Globus pallidus (tissue), 1 donor: ENCODE measurements around the gene DOCK3.
A peak's percentile ranks its signal among the peaks of the same experiment; 100 is the strongest.
"Not testable (repeated sequence)": the region's sequence is repeated elsewhere in the genome, so short reads cannot be mapped to it uniquely, and the experiment has no call there.

Experiments used
- DNase-seq: peaks from one replicate; pipeline ENCODE4 v3.0.0-alpha.2; 2015; ENCODE audit warnings: low spot score

Gene DOCK3

DNA sequence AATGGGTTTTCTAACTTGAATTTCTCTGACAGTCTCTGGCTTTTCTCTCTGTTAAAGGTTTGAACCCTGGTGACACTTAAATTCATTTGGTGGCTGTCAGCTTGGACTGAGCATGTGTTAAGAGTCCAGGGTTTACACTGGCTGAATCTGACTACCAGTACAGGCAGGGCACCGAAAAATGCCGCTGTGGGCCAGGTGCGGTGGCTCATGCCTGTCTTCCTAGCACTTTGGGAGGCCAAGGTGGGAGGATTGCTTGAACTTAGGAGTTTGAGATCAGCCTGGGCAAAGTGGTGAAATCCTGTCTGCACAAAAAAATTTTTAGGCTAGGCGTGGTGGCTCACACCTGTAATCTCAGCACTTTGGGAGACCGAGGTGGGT, 712.1 kb downstream of the DOCK3 start:
- DNase-seq, result no peak

DNA sequence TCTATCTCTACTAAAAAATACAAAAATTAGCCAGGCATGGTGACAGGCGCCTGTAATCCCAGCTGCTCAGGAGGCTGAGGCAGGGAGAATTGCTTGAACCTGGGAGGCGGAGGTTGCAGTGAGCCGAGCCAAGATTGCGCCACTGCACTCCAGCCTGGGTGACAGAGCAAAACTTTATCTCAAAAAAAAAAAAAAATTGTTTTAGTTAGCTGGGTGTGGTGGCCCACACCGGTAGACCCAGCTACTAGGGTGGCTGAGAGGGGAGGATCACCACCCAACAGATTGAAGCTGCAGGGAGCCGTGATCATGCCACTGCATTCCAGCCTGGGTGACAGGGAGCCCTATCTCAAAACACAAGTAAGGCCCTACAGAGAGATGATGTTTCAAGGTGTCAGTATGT, 712.6 kb downstream of the DOCK3 start:
- DNase-seq, result not testable (repeated sequence)

DNA sequence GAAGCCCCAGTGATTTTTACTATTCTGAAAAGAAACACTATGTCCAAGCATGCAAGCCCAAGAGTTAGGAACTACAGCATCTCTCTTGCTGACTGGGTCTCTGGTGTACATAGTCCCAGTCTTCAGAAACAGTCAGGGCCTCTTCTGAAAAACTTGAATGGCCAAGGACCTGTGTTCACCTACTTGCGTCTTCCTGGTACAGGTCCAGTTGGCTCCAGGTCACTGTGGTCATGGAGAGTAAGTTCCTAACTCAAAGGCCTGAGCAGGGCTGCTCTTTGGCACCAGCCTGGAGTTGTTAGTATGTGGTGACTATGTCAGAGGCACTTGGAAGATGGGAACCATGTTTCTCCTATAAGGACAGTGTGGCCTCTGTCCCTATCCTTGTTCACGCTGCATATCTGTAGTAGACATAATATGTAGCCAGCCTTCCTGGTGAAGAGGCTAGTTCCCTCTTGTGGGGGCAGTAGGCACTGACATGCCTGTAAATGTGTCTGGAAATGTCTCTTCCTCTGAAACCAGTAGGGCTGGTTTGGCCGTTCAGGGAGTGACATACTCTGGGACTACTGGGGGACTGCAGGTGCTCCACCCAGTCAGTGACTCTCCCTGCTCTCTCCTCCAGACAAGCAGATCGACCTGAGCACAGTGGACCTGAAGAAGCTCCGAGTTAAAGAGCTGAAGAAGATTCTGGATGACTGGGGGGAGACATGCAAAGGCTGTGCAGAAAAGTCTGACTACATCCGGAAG, 713.7 kb downstream of the DOCK3 start:
- DNase-seq, result no peak

DNA sequence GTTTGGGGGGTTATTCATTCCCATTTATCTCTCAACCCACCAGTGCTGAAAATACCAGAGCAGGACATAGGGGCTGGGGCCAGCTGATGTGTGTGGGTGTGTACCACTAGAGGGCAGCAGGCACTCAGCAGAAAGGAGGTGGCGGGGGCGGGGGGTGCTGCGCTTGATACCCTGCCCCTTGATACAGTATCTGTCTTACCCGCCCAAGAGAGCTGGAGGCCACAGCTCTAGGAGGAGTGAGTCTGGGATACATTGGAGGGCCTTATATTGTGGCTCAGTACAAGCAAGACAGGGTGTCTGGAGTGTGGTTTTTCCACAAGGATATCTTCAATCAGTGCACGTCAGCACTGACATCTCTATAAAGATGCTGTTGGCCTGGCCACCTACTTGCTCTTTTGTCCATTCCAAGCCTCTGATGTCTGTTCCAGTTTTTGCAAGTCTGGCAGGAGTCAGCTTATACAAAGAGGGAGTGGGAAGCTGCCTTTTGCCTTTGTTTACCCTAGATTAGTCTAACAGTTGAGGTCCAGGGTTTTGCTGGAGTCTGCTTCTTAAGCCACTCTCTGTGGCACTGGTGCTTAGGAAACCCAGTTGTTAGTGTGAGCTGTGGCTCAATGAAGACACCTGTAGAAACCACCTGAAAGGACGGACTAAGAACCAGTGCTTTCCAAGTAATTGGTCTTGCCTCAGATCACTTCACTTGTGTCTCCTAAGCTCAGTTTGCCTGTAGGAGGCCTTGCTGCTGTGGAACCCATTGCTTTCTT, 714.9 kb downstream of the DOCK3 start:
- DNase-seq, result peak; percentile 63

DNA sequence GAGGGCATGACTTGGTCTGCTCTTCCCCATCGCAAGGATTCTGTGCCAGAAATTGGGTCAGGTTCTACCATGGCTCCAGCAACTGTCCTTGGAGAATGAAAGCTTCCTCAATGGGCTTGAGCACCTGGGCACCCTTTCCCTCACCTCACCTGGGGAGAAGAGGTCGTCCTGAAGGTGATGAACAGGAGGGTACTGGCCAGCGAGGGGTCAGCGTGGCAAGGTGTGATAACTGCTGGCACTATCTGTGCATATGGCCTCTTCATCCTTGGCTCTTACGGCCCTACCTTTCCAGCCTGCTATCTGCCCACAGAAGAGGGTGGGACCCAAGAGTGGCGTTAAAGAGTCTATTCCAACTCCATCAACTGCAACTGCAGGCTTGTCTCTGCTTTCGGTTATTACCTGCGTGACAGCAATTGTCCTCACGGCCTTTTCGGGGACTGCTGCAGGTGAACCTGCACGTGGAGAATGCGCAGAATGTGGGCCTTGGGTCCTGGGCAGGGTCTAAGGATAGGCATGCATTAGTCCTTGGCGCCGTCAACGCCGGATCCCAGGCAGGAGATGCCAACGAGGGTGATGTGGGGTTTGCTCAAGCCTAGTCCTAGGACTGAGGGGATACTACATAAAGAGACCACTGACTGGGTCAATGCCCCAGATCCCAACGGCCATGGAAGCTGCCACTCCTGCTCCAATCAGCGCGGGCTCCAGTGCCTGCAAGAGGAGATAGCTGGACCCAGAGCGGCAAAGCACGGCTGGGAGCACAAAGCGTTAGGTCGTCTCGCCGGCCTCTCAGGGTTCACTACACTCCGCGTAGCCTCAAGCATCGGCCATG, 715.7 kb downstream of the DOCK3 start:
- no peak for DNase-seq

DNA sequence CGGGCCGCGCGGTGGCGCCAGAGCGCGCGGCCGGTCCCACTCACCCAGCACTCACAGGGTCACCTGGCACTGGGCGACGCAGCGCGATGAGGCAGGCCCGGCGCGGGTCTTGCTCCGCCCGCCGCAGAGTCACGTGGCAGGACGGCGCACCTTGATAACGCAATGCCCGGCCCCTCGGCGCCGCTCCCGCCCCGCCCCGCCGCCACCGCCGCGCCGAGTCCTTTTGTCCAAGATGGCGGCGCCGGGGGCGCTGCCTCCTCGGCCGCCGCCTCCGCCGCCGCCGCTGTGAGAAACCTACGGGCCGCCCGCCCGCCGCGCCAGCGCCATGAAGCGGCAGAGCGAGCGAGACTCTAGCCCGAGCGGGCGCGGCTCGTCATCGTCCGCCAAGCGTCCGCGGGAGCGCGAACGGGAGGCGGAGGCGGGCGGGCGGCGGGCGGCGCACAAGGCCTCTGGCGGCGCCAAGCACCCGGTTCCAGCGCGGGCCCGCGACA, 716.4 kb downstream of the DOCK3 start, which contains the start of gene RBM15B:
TSS of gene RBM15B (plus strand) at position 211 of the 491 bp plus-strand sequence. CDS start at position 326, 115 bp downstream.
- peak; percentile 94 for DNase-seq

DNA sequence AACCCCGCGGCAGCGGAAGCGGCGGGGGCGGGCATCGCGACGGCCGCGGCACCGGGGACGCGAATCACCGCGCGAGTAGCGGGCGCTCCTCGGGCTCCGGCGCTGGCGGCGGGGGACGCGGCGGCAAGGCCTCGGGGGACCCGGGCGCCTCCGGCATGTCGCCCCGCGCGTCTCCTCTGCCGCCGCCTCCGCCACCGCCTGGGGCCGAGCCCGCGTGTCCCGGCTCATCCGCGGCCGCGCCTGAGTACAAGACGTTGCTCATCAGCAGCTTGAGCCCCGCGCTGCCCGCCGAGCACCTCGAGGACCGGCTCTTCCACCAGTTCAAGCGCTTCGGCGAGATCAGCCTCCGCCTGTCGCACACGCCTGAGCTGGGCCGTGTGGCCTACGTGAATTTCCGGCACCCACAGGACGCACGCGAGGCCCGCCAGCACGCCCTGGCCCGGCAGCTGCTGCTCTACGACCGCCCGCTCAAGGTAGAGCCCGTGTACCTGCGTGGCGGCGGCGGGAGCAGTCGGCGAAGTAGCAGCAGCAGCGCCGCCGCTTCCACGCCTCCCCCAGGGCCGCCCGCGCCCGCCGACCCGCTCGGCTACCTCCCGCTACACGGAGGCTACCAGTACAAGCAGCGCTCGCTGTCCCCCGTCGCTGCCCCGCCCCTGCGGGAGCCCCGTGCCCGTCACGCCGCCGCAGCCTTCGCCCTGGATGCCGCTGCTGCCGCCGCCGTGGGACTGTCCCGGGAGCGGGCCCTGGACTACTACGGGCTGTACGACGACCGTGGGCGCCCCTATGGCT, 717.0 kb downstream of the DOCK3 start:
- no peak for DNase-seq

DNA sequence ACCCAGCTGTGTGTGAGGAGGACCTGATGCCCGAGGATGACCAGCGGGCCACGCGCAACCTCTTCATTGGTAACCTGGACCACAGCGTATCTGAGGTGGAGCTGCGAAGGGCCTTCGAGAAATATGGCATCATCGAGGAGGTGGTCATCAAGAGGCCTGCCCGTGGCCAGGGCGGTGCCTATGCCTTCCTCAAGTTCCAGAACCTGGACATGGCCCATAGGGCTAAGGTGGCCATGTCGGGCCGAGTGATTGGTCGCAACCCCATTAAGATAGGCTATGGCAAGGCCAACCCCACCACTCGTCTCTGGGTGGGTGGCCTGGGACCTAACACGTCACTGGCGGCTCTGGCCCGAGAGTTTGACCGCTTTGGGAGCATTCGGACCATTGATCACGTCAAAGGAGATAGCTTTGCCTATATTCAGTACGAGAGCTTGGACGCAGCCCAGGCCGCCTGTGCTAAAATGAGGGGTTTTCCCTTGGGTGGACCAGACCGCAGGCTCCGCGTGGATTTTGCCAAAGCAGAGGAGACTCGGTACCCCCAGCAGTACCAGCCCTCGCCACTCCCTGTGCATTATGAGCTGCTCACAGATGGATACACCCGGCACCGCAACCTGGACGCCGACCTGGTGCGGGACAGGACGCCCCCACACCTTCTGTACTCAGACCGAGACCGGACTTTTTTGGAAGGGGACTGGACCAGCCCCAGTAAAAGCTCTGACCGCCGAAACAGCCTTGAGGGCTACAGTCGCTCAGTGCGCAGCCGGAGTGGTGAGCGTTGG, 717.8 kb downstream of the DOCK3 start:
- DNase-seq, result no peak

DNA sequence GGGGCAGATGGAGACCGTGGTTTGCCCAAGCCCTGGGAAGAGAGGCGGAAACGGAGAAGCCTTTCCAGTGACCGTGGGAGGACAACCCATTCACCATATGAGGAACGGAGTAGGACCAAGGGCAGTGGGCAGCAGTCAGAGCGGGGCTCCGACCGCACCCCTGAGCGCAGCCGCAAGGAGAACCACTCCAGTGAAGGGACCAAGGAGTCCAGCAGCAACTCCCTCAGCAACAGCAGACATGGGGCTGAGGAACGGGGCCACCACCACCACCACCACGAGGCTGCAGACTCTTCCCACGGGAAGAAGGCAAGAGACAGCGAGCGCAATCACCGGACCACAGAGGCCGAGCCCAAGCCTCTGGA, 718.4 kb downstream of the DOCK3 start:
- no peak for DNase-seq

DNA sequence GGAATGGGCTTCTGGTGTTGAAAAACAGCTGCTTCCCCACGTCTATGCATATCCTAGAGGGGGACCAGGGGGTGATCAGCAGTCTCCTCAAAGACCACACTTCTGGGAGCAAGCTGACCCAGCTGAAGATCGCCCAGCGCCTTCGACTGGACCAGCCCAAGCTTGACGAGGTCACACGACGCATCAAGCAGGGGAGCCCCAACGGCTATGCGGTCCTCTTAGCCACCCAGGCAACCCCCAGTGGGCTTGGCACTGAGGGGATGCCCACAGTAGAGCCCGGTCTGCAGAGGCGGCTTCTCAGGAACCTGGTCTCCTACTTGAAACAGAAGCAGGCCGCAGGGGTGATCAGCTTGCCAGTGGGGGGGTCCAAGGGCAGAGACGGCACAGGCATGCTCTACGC, 718.8 kb downstream of the DOCK3 start:
- DNase-seq, result no peak

DNA sequence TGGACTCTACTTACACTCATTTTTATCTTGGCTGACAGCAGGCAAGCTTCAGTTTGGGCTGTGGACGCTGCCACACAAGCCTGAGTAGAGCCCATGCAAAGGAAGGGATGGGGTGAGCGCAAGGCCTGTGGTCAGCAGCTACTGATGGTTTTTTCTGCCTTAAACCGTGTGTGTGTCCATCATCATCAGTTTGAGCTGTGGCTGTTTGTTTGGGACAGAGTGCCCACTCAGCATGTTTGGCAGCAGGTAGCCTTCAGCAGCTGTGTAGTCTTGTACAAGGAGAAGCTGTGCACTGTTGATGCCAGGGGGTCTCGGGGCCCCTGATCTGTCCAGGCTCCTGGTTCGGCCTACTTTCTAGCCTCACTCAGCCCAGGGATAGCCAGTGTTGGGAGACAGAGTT, 719.8 kb downstream of the DOCK3 start:
- no peak for DNase-seq

DNA sequence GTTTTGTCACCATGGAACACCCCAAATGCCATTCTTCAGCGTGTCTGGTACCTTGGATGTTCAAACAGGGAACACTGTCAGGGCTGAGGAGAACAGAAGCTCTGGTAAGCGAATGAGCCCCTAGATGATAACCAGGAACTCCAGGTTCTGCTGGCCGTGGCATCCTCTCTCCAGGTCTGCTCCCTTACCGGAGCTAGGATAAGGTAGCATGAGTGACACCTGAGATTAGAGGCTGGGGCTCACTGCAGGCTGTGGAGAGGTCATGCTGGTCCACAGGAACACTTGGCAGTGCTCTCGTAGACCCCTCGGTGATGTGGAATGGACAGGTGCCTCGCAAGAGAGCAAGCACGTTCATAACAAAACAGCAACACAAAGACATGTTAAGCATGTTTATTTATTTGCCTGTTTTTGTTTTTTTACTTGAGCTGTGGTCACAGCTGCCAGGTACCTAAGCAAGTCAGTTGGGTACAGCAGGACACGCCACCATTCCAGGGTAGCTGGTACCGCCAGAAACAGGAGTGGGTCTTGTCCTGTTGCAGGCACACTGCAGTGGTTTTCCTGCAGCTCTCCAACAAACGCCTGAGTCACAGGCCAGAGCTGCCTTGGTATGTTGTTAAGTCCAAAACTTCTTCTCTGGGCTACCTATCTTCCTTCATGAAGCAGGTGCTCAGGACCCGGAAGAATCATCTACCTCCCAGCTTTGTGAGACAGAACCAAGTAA, 720.9 kb downstream of the DOCK3 start:
- no peak for DNase-seq

DNA sequence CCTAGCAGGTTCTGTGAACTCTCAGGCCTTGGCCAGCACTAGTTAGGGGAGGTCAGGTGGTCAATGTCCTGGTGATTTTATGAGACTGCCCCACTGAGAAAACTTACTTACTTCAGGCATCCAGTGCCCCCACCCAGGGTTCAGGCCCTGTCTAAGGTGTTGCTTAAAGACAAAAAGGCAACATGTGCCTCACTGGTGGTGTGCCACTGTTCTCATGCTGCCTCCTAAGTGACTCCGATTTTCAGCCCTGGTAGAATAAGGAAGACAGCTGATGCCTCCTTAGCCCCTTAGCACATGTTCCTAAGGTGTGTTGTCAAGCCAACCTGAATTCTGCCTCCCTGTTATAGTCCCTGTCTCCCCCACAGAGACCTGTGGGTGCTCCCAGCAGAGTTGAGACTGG, 721.7 kb downstream of the DOCK3 start:
- no peak for DNase-seq

DNA sequence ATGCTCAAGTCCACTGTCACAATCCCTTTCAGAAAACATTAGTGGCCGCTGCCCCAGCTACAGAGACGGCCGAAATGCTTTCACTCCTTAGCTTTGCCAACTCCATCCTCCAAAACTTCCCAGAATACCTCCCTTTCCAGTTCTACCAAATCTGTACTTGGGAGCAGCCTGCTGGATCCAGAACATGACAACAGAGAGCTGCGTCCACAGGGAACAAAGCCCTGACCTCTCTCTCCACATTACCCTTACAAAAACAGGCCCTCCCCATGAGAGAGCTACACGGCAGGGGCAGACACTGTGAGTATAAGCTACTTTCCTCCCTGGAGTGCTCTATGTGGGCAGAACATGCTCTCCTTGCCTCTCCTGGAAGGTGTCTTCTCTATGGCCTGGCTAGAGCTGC, 722.7 kb downstream of the DOCK3 start:
- no peak for DNase-seq

DNA sequence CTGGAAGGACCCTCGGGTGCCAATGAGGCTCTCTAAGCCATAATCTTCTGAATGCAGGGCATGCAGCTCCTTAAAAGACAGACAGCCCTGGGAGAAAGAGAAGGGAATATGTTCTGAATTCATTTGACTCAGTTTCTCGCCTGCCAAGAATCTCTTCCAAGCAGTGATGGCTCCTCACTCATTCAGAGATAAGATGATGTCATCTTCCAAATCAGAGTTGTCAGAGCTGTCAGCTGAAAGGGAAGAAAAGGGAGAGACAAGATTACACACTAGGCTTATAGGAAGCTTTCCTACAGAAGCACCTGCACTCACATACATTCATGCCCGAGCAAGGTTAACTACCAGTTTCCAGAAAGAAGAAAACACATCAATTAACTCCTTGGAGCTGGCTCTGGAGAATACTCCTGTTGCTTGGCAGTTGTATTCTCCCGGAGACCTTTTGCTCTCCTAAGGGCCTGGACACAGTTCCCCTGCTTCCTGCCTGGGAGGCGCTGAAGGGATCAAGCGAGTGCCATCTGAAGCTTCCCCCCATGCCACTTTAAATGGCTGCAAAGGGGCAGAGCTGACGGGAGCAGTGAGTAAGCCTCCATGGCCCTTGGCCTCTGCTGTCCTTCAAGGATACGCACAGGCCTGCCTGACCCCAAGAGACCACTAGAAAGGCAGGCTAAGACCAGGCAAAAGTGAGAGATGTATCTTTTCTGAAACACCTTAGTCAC, 724.0 kb downstream of the DOCK3 start:
- DNase-seq, result no peak

DNA sequence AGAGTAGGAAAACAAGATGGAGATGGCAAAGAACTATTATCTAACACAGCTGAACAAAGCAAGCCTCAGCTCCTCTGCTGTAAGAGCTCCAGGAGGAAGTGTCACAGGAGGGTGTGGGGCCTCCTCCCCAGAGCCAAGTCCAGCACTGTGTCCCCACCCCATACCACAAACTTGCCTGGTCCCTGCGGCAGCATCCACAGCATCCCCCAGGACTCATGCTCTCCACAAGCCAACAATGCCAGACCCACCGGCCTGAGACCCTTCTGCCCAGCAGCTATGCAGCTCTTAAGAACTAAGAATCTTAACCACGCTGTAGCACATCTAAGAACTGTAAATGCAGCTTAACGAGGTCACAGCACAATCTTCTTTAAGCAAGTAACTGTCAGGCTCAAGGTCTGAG, 725.4 kb downstream of the DOCK3 start:
- DNase-seq, result no peak

DNA sequence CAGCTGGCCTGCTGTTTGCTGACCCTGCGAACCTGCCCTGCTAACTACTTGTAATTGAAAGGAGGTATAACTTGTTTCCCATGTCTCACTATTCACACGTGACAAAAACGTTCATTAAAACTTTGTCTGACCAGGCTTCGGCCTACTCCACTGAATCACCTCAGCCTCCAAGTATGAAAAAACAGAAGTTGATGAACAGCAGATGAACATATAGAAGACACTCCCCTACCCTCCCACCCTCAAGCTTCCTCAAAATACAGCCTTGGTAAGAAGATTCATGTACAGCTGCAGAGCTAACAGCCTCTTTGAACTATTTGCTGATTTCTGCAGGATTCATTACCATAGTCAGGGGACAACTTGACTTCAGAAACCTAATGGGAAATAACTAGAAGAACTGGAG, 727.0 kb downstream of the DOCK3 start:
- DNase-seq, result no peak

DNA sequence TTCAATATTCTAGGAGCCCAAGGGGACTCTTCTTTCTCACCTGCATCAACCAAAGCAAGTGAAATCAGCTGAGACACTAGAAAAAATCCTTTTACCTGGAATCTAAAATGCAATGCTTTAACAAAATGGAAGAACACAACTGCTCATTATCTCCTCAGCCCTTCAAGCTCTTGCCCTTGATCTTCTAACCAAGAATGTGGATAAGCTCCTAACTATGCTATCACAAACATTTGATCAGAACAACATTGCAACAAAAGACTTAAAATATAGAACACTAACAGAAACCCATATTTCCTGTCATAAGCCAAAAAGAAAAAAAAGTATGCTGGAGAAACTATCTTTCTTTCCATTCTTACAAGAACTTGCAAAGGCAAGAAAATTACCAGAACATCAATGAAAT, 728.9 kb downstream of the DOCK3 start:
- no peak for DNase-seq

DNA sequence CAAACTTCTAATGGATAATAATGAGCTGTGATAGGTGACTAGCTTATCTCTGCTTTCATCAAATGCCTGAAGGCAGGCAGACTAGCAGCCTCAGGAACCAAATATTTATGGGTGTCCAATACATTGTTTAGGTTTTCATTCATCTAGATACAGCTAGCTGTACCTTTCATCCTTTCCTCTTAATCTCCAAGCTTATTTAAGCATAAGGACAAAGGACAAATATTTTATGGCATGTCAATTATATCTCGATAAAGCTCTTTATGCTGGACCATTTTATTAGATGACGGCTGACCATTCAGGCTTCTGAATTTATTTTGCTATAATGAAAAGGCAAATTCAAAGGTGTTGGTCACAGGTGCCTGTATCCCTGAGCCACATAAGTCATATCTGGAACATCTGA, 733.3 kb downstream of the DOCK3 start:
- DNase-seq, result no peak

DNA sequence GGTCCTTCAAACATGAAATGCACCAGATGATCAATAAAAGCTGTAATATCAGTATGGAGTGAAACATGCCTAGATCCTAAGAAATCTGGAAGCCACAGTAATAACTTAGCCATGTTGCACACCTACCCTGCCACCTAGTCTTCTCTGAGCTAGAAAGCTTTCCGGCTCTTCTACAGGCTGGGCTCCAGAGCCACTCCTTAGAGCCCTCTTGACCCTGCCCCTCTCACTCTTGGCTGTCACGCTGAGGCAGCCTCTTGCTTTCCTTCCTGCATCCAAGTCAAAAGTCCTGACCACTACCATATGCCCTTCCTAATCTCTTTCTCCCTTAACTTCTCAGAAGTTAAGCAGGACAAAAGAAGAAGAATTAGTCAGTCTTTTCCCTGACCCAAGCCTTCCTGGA, 734.1 kb downstream of the DOCK3 start:
- DNase-seq, result no peak
